VCaP (cell line): ENCODE measurements around the gene STARD3.

Source experiments
- H3K27ac ChIP-seq: fragments of 450-650 bp; 2 replicates; pipeline ENCODE4 v1.5.1; 2017
- CTCF ChIP-seq: fragments of 450-650 bp; conservative IDR thresholded peaks from 2 replicates; pipeline ENCODE4 v1.5.1; 2017; ENCODE audit warnings: mild to moderate bottlenecking, moderate library complexity

Gene STARD3

GRCh38 chr17:39676198-39676819 is 39.4 kb downstream of the STARD3 start:
- TF ChIP-seq CTCF = no peak
- peak overlapping the region; percentile 54 for H3K27ac ChIP-seq

- H3K27ac ChIP-seq = no peak overlapping the region
- no peak for TF ChIP-seq CTCF
Observed at GRCh38 chr17:39677072-39677471, 40.1 kb downstream of the STARD3 start.

- no peak for TF ChIP-seq CTCF
- H3K27ac ChIP-seq = no peak overlapping the region
Observed at GRCh38 chr17:39677542-39678339, 40.8 kb downstream of the STARD3 start.

GRCh38 chr17:39678340-39679116 is 41.6 kb downstream of the STARD3 start:
- TF ChIP-seq CTCF = no peak
- no peak overlapping the region for H3K27ac ChIP-seq

- no peak for TF ChIP-seq CTCF
- no peak overlapping the region for H3K27ac ChIP-seq
Observed at GRCh38 chr17:39679521-39680192, 42.7 kb downstream of the STARD3 start.

- no peak overlapping the region for H3K27ac ChIP-seq
- TF ChIP-seq CTCF = no peak
Observed at GRCh38 chr17:39683295-39683939, 46.5 kb downstream of the STARD3 start.
